GM23338 (cell line): ENCODE measurements around the gene RYR1. TPM values are rescaled to one million over a fixed set of nuclear protein-coding genes. Genes with fewer than 3 reads are reported as not detected.

Experiments
- ATAC-seq: fragments of 200-7000 bp; cut with Tn5 transposase; 3 replicates; pipeline ENCODE4 v1.9.1; 2020
- DNase-seq: peaks from one replicate; pipeline ENCODE4 v3.0.0-alpha.2; 2015; ENCODE audit warnings: low spot score
- H2AFZ ChIP-seq: fragments of 200-600 bp; sonication (generic); 2 replicates; pipeline ENCODE4 v1.8.0; 2016; ENCODE audit warnings: antibody characterized with exemption, mild to moderate bottlenecking, moderate library complexity
- H3F3A ChIP-seq: fragments of 200-600 bp; sonication (generic); replicated peaks from 2 replicates; pipeline ENCODE4 v1.8.0; 2017; ENCODE audit warnings: antibody characterized with exemption, mixed run types, low read depth
- H3K27ac ChIP-seq: fragments of 200-600 bp; sonication (generic); 2 replicates; pipeline ENCODE4 v1.6.1; 2016; ENCODE audit warnings: low read depth
- H3K27me3 ChIP-seq: fragments of 200-600 bp; sonication (generic); 2 replicates; pipeline ENCODE4 v1.8.0; 2016; ENCODE audit warnings: mild to moderate bottlenecking, mixed run types, moderate library complexity; ENCODE audit not compliant: insufficient read depth
- H3K36me3 ChIP-seq: fragments of 200-600 bp; sonication (generic); 2 replicates; pipeline ENCODE4 v1.8.0; 2016; ENCODE audit warnings: mild to moderate bottlenecking; ENCODE audit not compliant: insufficient read depth
- H3K4me1 ChIP-seq: fragments of 200-600 bp; sonication (generic); 2 replicates; pipeline ENCODE4 v1.8.0; 2016; ENCODE audit warnings: mild to moderate bottlenecking, moderate library complexity; ENCODE audit not compliant: insufficient read depth
- H3K4me2 ChIP-seq: fragments of 200-600 bp; sonication (generic); 2 replicates; pipeline ENCODE4 v1.7.1; 2017; ENCODE audit warnings: mixed run types
- H3K4me3 ChIP-seq: fragments of 200-600 bp; sonication (generic); 2 replicates; pipeline ENCODE4 v1.6.1; 2016; ENCODE audit warnings: mixed run types
- H3K79me2 ChIP-seq: fragments of 200-600 bp; sonication (generic); replicated peaks from 2 replicates; pipeline ENCODE4 v1.8.0; 2017; ENCODE audit warnings: mild to moderate bottlenecking; ENCODE audit not compliant: insufficient read depth
- H3K9me2 ChIP-seq: fragments of 200-600 bp; sonication (generic); 2 replicates; pipeline ENCODE4 v1.8.0; 2017; ENCODE audit not compliant: insufficient read depth
- H4K20me1 ChIP-seq: fragments of 200-600 bp; sonication (generic); replicated peaks from 2 replicates; pipeline ENCODE4 v1.8.0; 2017; ENCODE audit warnings: mild to moderate bottlenecking; ENCODE audit not compliant: insufficient read depth
- H3K27ac Mint-ChIP-seq: 2 replicates; pipeline ENCODE4 v1.8.0; 2020; ENCODE audit warnings: inconsistent platforms, mild to moderate bottlenecking, moderate library complexity, mixed read lengths
- H3K27me3 Mint-ChIP-seq: 3 replicates; pipeline ENCODE4 v1.8.0; 2022; ENCODE audit warnings: low read depth, mild to moderate bottlenecking, moderate library complexity, mixed read lengths, inconsistent platforms; ENCODE audit not compliant: insufficient read depth, poor library complexity
- H3K36me3 Mint-ChIP-seq: 3 replicates; pipeline ENCODE4 v1.8.0; 2021; ENCODE audit warnings: low read depth, mild to moderate bottlenecking, inconsistent platforms, moderate library complexity, mixed read lengths
- H3K4me1 Mint-ChIP-seq: 3 replicates; pipeline ENCODE4 v1.8.0; 2020; ENCODE audit warnings: mild to moderate bottlenecking, inconsistent platforms, mixed read lengths
- H3K4me3 Mint-ChIP-seq: 3 replicates; pipeline ENCODE4 v1.8.0; 2021; ENCODE audit warnings: moderate library complexity, mild to moderate bottlenecking, inconsistent platforms, mixed read lengths
- H3K9me3 Mint-ChIP-seq: 3 replicates; pipeline ENCODE4 v1.8.0; 2020; ENCODE audit warnings: moderate library complexity, mild to moderate bottlenecking, inconsistent platforms, mixed read lengths
- ETS1 ChIP-seq: IDR thresholded peaks from 2 replicates; pipeline ENCODE4 v1.6.1; 2016; ENCODE audit warnings: antibody characterized with exemption
- EZH2 ChIP-seq: fragments of 200-600 bp; sonication (generic); IDR thresholded peaks from one replicate; pipeline ENCODE4 v1.8.0; 2017; ENCODE audit warnings: antibody characterized with exemption, mild to moderate bottlenecking, low read depth; ENCODE audit not compliant: unreplicated experiment
- EZH2phosphoT487 ChIP-seq: fragments of 200-600 bp; sonication (generic); IDR thresholded peaks from one replicate; pipeline ENCODE4 v1.8.1; 2018; ENCODE audit warnings: antibody characterized with exemption; ENCODE audit not compliant: unreplicated experiment
- JUNB ChIP-seq: IDR thresholded peaks from one replicate; pipeline ENCODE4 v1.6.1; 2016; ENCODE audit warnings: antibody characterized with exemption; ENCODE audit not compliant: unreplicated experiment
- NANOG ChIP-seq: IDR thresholded peaks from 2 replicates; pipeline ENCODE4 v1.6.1; 2016; ENCODE audit warnings: antibody characterized with exemption, borderline replicate concordance
- POLR2AphosphoS5 ChIP-seq: IDR thresholded peaks from 2 replicates; pipeline ENCODE4 v1.6.1; 2016; ENCODE audit warnings: antibody characterized with exemption, low read depth
- ZNF114 ChIP-seq: fragments of 250-450 bp; sonication (Bioruptor Pico); IDR thresholded peaks from 2 replicates; pipeline ENCODE4 v1.5.0; 2020; ENCODE audit warnings: mild to moderate bottlenecking, moderate library complexity
- ZNF331 ChIP-seq: fragments of 250-450 bp; sonication (Bioruptor Pico); IDR thresholded peaks from 2 replicates; pipeline ENCODE4 v1.5.0; 2020; ENCODE audit warnings: low read depth, mild to moderate bottlenecking, moderate library complexity
- polyA plus RNA-seq: library from polyadenylated mRNA; unstranded; fragments of >200 nt; fragmentation: Nextera tagmentation; extraction: Ambion mirVana; gene quantifications from 2 replicates; pipeline ENCODE4 v1.2.1, GENCODE V29; 2016
- total RNA-seq: library from RNA; depleted of rRNA; stranded (reverse); fragments of >200 nt; shearing (Covaris generic); gene quantifications from 2 replicates; pipeline ENCODE4 v1.2.3, GENCODE V29; 2014
- TF ChIP-seq, protein P1 (sequence below): IDR thresholded peaks from one replicate; pipeline ENCODE4 v1.6.1; 2018; ENCODE audit warnings: antibody characterized with exemption; ENCODE audit not compliant: unreplicated experiment
- TF ChIP-seq, protein P2 (sequence below), 2 experiments: fragments of 200-600 bp in 1 of 2; sonication (generic) in 1 of 2; conservative IDR thresholded peaks; 2 replicates each; pipeline versions ENCODE4 v1.5.1 to v1.6.1; 2016 to 2017; ENCODE audit warnings: antibody characterized with exemption in 2 of 2, low read depth in 2 of 2, mild to moderate bottlenecking in 2 of 2, moderate library complexity in 1 of 2

The RYR1 gene
- total and polyA plus RNA-seq, 2 experiments from 2014 or later, result 4.0 to 26.7 TPM

- peaks cover 26% of the 10 kb centered on the region for H3K36me3 ChIP-seq
- H3K4me1 ChIP-seq, result no peaks in the 10 kb centered on the region
- H3K4me1 Mint-ChIP-seq, result no peaks in the 10 kb centered on the region; the same call in 1 of the 3 replicates
- no peak overlapping the region for H3K27ac Mint-ChIP-seq
- H3K4me3 ChIP-seq, result no peak overlapping the region
- H3K36me3 Mint-ChIP-seq, result peaks cover 87% of the 10 kb centered on the region
- no peaks in the 10 kb centered on the region; the same call in 2 of the 3 replicates for H3K9me3 Mint-ChIP-seq
- H3K4me2 ChIP-seq, result no peak overlapping the region
- H3K4me3 Mint-ChIP-seq, result no peak overlapping the region; the same call in 2 of the 3 replicates
- H4K20me1 ChIP-seq, result peaks cover 4% of the 10 kb centered on the region; the same call in 1 of the 2 replicates
- no peaks in the 10 kb centered on the region for H3K27me3 ChIP-seq
- TF ChIP-seq JUNB (no peak), POLR2AphosphoS5 (no peak), EZH2phosphoT487 (no peak), ZNF114 (CRISPR knock-in tag) (no peak), EZH2 (no peak), ZNF331 (CRISPR knock-in tag) (no peak), NANOG (no peak)
- TF ChIP-seq, protein P1, sequence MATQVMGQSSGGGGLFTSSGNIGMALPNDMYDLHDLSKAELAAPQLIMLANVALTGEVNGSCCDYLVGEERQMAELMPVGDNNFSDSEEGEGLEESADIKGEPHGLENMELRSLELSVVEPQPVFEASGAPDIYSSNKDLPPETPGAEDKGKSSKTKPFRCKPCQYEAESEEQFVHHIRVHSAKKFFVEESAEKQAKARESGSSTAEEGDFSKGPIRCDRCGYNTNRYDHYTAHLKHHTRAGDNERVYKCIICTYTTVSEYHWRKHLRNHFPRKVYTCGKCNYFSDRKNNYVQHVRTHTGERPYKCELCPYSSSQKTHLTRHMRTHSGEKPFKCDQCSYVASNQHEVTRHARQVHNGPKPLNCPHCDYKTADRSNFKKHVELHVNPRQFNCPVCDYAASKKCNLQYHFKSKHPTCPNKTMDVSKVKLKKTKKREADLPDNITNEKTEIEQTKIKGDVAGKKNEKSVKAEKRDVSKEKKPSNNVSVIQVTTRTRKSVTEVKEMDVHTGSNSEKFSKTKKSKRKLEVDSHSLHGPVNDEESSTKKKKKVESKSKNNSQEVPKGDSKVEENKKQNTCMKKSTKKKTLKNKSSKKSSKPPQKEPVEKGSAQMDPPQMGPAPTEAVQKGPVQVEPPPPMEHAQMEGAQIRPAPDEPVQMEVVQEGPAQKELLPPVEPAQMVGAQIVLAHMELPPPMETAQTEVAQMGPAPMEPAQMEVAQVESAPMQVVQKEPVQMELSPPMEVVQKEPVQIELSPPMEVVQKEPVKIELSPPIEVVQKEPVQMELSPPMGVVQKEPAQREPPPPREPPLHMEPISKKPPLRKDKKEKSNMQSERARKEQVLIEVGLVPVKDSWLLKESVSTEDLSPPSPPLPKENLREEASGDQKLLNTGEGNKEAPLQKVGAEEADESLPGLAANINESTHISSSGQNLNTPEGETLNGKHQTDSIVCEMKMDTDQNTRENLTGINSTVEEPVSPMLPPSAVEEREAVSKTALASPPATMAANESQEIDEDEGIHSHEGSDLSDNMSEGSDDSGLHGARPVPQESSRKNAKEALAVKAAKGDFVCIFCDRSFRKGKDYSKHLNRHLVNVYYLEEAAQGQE, result no peak
- TF ChIP-seq, protein P2, sequence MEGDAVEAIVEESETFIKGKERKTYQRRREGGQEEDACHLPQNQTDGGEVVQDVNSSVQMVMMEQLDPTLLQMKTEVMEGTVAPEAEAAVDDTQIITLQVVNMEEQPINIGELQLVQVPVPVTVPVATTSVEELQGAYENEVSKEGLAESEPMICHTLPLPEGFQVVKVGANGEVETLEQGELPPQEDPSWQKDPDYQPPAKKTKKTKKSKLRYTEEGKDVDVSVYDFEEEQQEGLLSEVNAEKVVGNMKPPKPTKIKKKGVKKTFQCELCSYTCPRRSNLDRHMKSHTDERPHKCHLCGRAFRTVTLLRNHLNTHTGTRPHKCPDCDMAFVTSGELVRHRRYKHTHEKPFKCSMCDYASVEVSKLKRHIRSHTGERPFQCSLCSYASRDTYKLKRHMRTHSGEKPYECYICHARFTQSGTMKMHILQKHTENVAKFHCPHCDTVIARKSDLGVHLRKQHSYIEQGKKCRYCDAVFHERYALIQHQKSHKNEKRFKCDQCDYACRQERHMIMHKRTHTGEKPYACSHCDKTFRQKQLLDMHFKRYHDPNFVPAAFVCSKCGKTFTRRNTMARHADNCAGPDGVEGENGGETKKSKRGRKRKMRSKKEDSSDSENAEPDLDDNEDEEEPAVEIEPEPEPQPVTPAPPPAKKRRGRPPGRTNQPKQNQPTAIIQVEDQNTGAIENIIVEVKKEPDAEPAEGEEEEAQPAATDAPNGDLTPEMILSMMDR (conservative IDR thresholded peaks at IDR 0.05; ENCODE audit: low read depth in 2 of 2), result no peak
- H3K27me3 Mint-ChIP-seq, result peaks cover 7% of the 10 kb centered on the region
- ATAC-seq (no peak), DNase-seq (no peak)
- H3K79me2 ChIP-seq, result no peaks in the 10 kb centered on the region
- no peaks in the 10 kb centered on the region for H3F3A ChIP-seq
- H3K9me2 ChIP-seq, result no peaks in the 10 kb centered on the region
- no peak overlapping the region for H3K27ac ChIP-seq
- no peak overlapping the region for H2AFZ ChIP-seq
Measured at GRCh38 chr19:38486731-38487336, 53.3 kb downstream of the RYR1 start.

DNA sequence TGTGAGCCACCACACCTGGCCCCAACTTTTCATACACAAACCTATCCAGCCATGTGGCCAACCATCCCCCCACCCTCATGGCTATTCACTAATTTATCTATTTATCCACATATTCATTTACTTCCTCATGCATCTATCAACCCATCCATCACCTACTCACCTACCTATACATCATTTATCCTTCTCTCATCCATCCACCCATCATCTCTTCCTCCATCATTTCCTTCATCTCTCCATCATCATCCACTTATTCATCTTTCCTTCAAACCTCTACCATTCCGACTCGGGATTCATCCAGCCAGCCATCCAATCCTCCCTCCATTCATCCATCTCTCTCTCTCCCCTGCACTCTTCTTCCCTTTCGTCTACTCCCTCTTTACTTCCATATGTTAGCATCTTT is 54.6 kb downstream of the RYR1 start:
- no peak overlapping the region; the same call in 2 of the 3 replicates for H3K4me3 Mint-ChIP-seq
- no peaks in the 10 kb centered on the region; the same call in 2 of the 3 replicates for H3K9me3 Mint-ChIP-seq
- no peak for TF ChIP-seq ZNF331 (CRISPR knock-in tag)
- TF ChIP-seq ETS1, result no peak

More for the DNA sequence above, 54.6 kb downstream of the RYR1 start:
- H3K36me3 ChIP-seq, result peaks cover 36% of the 10 kb centered on the region
- H3K79me2 ChIP-seq, result no peaks in the 10 kb centered on the region
- DNase-seq (no peak), ATAC-seq (no peak)
- H3K4me1 ChIP-seq, result no peaks in the 10 kb centered on the region
- H3K4me1 Mint-ChIP-seq, result no peaks in the 10 kb centered on the region; the same call in 1 of the 3 replicates
- no peak overlapping the region for H3K27ac Mint-ChIP-seq
- H3K4me3 ChIP-seq, result no peak overlapping the region
- no peaks in the 10 kb centered on the region for H4K20me1 ChIP-seq
- H3K9me2 ChIP-seq, result no peaks in the 10 kb centered on the region
- H3K27ac ChIP-seq, result no peak overlapping the region
- no peak overlapping the region for H2AFZ ChIP-seq
- H3K36me3 Mint-ChIP-seq, result peaks cover 89% of the 10 kb centered on the region
- H3K27me3 ChIP-seq, result no peaks in the 10 kb centered on the region
- H3F3A ChIP-seq, result no peaks in the 10 kb centered on the region
- H3K4me2 ChIP-seq, result no peak overlapping the region
- peaks cover 6% of the 10 kb centered on the region for H3K27me3 Mint-ChIP-seq
